HTERT RPE-1 (cell line): ENCODE data around the gene SCD.

ENCODE experiments used
- in situ Hi-C: fragments of 300-500 bp; cut with MboI; formaldehyde crosslinking; loops from 4 replicates; pipeline ENCODE4 v1.14.3; 2020; ENCODE audit warnings: low sequenced_read_pairs

Gene SCD

GRCh38 chr10:100338434-100339036 is 8.5 kb upstream of the SCD start:
- in situ Hi-C loops, result loop anchor here (25.0 kb wide), 1 partner anchor 99 kb away; no protein-coding TSS in a partner anchor

- in situ Hi-C loops, result loop anchor here (25.0 kb wide), 1 partner anchor 98 kb away; no protein-coding TSS in a partner anchor
These were observed 7.8 kb upstream of the SCD start for GRCh38 chr10:100339236-100339635.

GRCh38 chr10:100340948-100341847 is 5.8 kb upstream of the SCD start:
- in situ Hi-C loops, result loop anchor here (25.0 kb wide), 1 partner anchor 96 kb away; no protein-coding TSS in a partner anchor

- in situ Hi-C loops, result loop anchor here (25.0 kb wide), 1 partner anchor 95 kb away; no protein-coding TSS in a partner anchor
These were observed 4.9 kb upstream of the SCD start for GRCh38 chr10:100341953-100342626.

- in situ Hi-C loops, result loop anchor here (25.0 kb wide), 1 partner anchor 95 kb away; no protein-coding TSS in a partner anchor
These were observed 4.4 kb upstream of the SCD start for GRCh38 chr10:100342627-100342972.

DNA sequence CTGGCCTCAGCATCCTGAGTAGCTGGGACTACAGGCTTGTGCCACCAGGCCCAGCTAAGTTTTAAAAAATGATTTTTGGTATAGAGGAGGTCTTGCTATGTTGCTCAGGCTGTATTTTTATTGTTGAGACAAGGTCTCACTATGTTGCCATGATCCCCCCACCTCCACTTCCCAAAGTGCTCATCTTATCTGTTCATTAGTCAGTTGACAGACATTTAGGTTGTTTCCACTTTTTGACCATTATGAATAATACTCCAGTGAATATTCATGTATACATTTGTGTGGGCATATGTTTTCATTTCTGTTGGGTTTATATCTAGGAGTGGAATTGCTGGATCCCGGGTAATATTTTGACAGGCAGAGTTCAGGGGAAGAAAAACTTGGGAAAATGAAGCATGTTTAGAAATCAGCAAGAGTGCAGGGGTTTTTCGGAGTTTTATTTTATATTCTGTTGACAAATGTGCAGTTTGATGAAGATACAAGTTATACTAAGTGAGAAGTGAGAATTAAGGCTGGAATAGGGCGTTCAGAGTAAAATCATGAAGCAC is 2.7 kb upstream of the SCD start:
- in situ Hi-C loops, result loop anchor here (25.0 kb wide), 1 partner anchor 93 kb away; no protein-coding TSS in a partner anchor

DNA sequence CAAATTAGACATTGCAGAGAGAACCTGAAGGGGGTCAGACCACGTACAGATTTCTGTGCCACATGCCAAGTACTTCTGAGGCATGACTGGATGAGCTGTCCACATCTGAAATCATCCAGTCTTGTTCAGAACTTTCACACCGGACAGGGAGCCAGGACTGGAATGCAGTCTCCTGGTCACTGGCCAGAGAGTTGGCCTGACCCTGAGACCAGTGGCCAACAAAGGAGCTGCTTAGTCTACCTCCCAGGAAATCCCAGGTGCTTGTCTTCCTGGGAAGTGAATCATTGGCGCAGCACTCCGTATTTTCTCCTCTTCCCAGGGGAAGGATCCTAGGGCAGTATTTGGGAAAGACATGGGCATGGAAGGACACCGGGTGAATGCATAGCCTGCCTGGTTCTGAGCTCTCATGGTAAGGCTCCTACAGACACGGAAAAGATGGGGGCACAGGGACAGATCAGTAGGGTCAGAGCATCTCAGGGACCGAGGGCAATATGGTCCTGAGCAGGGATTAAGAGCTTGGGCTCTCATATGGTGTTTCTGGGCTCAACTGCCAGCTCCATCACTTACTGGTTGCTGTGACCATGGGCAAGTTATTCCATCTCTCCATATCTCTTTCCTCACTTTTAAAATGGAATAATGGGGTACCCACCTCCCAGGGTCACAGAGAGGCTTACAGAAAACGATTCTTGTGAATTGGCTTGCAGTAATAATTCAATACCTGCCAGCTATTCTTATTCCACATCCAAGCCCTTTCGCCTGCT is 1.3 kb upstream of the SCD start:
- in situ Hi-C loops, result loop anchor here (25.0 kb wide), 1 partner anchor 92 kb away; no protein-coding TSS in a partner anchor

GRCh38 chr10:100346351-100346764 is 675 bp upstream of the SCD start:
- in situ Hi-C loops, result loop anchor here (25.0 kb wide), 1 partner anchor 91 kb away; no protein-coding TSS in a partner anchor

DNA sequence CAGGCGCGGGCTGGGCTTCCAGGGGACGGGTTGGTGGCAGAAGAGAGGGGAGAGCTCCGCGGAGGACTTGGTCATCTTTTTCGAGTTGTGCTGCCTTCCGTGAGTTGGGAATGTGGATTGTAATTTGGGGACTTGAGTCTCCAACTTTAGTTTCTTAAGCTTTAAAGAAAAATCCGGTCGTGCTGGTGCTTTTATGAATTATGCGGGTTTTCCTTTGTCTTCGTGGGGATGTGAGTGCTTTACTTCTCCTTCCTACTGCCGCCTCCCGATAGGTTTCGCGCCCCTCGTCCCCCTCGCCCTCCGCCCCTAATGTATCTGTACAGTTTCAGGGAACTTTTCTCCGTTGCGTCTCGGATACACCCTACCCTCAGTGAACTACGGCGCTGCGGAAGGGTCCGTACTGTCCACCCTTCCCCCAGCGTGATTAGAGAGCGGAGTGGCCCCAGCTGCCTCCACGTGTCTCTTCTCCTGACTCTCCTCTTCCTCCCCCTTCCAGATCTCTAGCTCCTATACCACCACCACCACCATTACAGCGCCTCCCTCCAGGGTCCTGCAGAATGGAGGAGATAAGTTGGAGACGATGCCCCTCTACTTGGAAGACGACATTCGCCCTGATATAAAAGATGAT is 649 bp downstream of the SCD start:
- in situ Hi-C loops, result loop anchor here (25.0 kb wide), 1 partner anchor 90 kb away; no protein-coding TSS in a partner anchor

GRCh38 chr10:100348389-100348927 is 1.4 kb downstream of the SCD start:
- in situ Hi-C loops, result loop anchor here (25.0 kb wide), 1 partner anchor 89 kb away; no protein-coding TSS in a partner anchor

DNA sequence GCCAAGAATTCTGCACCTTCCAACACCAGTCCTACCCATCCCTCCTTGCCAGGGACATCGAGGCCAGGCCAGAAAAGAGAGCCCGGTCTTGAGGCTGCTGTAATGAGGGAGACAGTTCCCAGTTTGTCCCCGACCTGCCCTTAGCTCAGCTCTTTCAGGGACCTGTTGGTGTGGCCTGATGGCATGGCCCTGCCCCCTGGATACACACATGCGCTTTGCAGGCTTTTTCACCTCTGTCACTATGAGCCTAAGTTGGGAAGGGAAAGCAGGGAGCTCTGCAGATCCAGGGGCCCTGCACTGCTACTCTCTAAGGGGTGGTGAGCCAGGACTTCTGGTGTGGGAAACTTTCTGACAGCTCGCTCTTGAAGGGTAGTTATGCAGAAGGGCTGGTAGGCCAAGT is 2.1 kb downstream of the SCD start:
- in situ Hi-C loops, result loop anchor here (25.0 kb wide), 1 partner anchor 88 kb away; no protein-coding TSS in a partner anchor

- in situ Hi-C loops, result loop anchor here (25.0 kb wide), 1 partner anchor 88 kb away; no protein-coding TSS in a partner anchor
These were observed 2.6 kb downstream of the SCD start for GRCh38 chr10:100349672-100350071.

DNA sequence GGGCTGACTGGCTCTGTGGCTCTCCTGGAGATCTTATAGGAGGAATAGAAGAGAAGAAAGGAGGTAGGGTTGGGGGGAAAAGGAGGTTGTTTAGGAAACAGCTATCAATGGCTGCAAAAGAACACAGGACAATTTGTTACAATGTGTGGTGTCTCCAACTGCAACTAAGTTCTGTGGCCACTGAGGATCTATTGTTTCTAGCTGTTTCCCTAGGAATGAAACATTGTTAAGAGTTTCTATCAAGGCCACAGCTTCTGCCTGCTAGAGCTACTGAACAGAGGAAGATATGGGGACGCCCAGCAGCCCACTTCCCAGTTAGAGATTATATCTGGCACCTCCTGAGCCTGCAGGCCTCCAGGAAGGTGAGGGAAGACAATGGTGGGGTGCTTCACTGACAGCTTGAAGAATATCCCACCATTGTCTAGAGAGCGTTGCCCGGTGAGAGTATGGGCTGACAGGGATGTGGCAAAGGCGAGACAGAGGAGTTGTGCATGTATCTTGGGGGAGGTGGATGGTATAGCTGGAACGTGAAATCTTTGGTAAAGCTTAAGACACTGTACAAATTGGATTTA is 4.0 kb downstream of the SCD start:
- in situ Hi-C loops, result no loop called here

GRCh38 chr10:100353770-100354485 is 6.9 kb downstream of the SCD start:
- in situ Hi-C loops, result no loop called here

DNA sequence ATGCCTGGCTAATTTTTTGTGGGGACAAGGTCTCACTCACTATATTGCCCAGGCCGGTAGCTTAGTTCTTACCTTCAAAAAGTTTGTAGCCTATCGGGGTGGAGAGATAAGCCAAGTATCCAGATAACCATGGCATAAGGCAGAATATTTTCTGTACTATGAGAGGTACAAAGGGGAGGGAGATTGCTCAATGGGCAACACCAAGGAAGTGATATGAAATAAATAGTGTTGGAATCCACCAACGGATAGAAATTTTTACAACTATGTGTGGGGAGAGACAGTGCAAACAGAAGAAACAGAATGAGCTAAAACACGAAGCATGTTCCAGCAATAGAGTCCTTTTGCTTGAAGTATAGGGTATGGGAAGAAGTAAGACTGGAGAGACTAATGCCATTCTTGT is 8.1 kb downstream of the SCD start:
- in situ Hi-C loops, result no loop called here

- in situ Hi-C loops, result no loop called here
These were observed 9.3 kb downstream of the SCD start for GRCh38 chr10:100356067-100357017.
